ENCODE measurements around the gene CD46.

The CD46 gene

DNA sequence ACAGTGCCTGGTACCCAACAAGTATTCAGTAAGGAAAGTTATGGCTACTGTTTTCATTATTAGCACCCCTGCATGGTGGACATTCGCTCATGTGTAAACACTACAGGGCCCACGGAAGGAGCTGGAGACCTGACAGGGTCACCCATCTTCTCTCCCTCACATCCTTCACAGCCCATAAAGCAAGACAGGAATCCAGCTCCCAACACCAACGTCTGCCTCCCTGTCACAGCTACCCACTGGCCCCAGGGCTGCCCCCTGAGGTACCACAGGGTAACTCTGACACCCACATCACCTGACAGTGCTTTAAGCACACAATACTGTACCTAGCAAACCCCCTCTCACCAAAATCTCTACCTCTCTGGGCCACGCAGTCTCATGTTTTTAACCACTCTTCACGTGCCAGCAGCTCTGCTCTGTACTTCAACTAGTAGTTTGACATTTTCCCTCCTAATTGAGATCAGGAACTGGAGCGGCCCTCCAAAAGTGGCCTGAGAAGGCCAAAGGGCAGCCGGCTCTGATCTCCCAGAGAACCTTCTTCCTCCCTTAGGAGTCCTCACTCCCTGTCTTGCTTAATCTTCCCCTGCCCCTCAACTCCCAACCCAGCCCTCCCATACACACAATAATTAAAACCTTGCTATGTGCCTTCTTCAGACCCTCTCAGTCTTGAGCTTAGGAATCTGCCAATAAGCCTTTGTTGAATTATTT is 82.3 kb downstream of the CD46 start:
- TF ChIP-seq, protein P1, sequence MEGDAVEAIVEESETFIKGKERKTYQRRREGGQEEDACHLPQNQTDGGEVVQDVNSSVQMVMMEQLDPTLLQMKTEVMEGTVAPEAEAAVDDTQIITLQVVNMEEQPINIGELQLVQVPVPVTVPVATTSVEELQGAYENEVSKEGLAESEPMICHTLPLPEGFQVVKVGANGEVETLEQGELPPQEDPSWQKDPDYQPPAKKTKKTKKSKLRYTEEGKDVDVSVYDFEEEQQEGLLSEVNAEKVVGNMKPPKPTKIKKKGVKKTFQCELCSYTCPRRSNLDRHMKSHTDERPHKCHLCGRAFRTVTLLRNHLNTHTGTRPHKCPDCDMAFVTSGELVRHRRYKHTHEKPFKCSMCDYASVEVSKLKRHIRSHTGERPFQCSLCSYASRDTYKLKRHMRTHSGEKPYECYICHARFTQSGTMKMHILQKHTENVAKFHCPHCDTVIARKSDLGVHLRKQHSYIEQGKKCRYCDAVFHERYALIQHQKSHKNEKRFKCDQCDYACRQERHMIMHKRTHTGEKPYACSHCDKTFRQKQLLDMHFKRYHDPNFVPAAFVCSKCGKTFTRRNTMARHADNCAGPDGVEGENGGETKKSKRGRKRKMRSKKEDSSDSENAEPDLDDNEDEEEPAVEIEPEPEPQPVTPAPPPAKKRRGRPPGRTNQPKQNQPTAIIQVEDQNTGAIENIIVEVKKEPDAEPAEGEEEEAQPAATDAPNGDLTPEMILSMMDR (IDR thresholded peaks at IDR 0.05; ENCODE audit: low read depth, low read length), result no peak
- no peak overlapping the region for H3K4me3 ChIP-seq (ENCODE audit: low read depth, low read length)

DNA sequence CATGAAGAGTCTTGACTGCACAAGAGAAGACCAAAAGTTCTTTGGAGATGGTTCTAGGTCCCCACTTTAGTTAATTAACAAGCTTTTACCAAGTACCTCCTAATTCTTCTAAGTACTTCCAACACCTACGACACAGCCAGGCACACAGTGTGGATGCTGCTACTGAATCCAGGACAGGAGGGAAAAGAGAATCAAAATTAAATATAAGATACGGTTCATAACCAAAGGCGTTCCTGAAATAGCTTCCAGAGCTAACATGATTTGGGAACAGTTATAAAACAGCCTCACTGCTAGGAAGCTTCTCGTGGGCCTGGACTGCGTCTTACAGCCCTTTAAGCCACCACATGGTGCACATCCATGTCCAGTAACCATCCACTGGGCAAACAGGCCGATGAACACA is 84.1 kb downstream of the CD46 start:
- TF ChIP-seq, protein P1 (IDR thresholded peaks at IDR 0.05; ENCODE audit: low read depth, low read length), result no peak
- no peak overlapping the region for H3K4me3 ChIP-seq (ENCODE audit: low read depth, low read length)

DNA sequence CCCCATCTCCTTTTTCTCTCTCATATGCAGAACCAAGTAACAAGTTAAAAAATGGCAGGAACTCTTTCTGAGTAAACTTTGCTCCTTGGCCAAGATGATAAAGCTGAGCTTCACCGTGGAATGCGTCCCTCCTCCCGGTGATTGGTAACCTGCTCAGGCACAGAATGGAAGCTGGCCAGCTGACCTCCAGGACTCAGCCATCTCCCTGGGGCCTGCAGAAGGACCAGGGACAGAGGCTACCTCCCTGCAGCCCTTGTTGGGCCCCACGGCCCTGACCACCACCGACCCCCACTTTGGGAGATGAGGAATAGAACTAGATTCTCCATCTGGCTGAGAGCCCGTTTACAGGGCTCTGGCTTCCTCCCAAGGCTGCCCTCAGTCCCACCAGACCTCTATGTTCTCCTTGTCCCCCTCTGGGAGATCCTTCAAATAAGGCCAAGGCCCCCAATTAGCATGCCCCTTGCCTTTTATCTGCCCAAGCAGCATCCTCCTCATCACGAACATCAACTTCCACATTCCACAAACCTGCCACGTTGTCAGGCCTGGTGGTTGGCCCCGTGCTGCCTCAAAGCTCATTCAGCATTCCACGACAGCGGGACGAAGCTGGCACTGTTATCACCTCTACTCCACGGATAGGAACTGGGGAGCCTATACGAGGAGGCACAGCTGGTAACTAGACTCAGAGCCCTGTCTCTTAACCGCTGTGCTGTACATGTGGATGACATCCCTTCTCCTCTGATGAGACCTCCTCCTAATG is 84.9 kb downstream of the CD46 start:
- H3K4me3 ChIP-seq (ENCODE audit: low read depth, low read length), result no peak overlapping the region

GRCh38 chr1:207837673-207838072 is 85.8 kb downstream of the CD46 start:
- TF ChIP-seq, protein P1 (IDR thresholded peaks at IDR 0.05; ENCODE audit: low read depth, low read length), result no peak
- no peak overlapping the region for H3K4me3 ChIP-seq (ENCODE audit: low read depth, low read length)

More for the DNA sequence above, 84.9 kb downstream of the CD46 start:
- TF ChIP-seq, protein P1 (IDR thresholded peaks at IDR 0.05; ENCODE audit: low read depth, low read length), result no peak

GRCh38 chr1:207838156-207839082 is 86.6 kb downstream of the CD46 start:
- TF ChIP-seq, protein P1 (IDR thresholded peaks at IDR 0.05; ENCODE audit: low read depth, low read length), result no peak
- H3K4me3 ChIP-seq (ENCODE audit: low read depth, low read length), result no peak overlapping the region

DNA sequence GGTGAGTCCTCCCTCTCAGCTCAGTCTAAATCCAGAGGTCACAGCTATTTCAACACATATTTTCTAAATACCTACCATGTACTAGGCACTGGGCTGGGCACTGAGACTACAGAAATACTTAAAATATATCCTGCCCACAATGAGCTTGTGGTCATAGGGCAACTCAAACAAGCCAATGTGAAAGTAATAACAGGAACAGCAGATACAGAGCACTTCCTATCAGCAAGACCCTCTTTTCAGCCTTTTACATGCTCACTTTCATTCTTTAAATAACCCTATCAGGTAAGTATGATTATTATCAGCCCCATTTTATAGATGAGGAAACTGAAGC is 87.2 kb downstream of the CD46 start:
- TF ChIP-seq, protein P1 (IDR thresholded peaks at IDR 0.05; ENCODE audit: low read depth, low read length), result no peak

More for the DNA sequence above, 87.2 kb downstream of the CD46 start:
- no peak overlapping the region for H3K4me3 ChIP-seq (ENCODE audit: low read depth, low read length)

Measured in WI38 (cell line).